SK-N-SH treated with all-trans-retinoic acid at 6 μM for 48 hours (cell line): ENCODE data around the gene ORM1.
"Not testable (repeated sequence)": the region's sequence is repeated elsewhere in the genome, so short reads cannot be mapped to it uniquely, and the experiment has no call there.

ENCODE experiments used
- ATAC-seq: fragments of 200-7000 bp; cut with Tn5 transposase; 3 replicates; pipeline ENCODE4 v1.9.1; 2020; ENCODE audit warnings: mild to moderate bottlenecking, moderate library complexity
- BACH2 ChIP-seq: fragments of 250-450 bp; sonication (Bioruptor Pico); IDR thresholded peaks from 2 replicates; pipeline ENCODE4 v1.9.0; 2021; ENCODE audit warnings: mild to moderate bottlenecking, borderline replicate concordance
- CSDC2 ChIP-seq: fragments of 250-450 bp; sonication (Bioruptor Pico); IDR thresholded peaks from 2 replicates; pipeline ENCODE4 v1.5.0; 2020; ENCODE audit warnings: mild to moderate bottlenecking, moderate library complexity
- CSRNP3 ChIP-seq: fragments of 250-450 bp; sonication (Bioruptor Pico); IDR thresholded peaks from 2 replicates; pipeline ENCODE4 v1.5.1; 2021; ENCODE audit warnings: mild to moderate bottlenecking, moderate library complexity
- ESRRG ChIP-seq: fragments of 250-450 bp; sonication (Bioruptor Pico); IDR thresholded peaks from 2 replicates; pipeline ENCODE4 v1.6.1; 2021; ENCODE audit warnings: mild to moderate bottlenecking
- ISL1 ChIP-seq: fragments of 250-450 bp; sonication (Bioruptor Pico); IDR thresholded peaks from 2 replicates; pipeline ENCODE4 v2.1.2; 2022; ENCODE audit warnings: mild to moderate bottlenecking, moderate library complexity
- OSR1 ChIP-seq: fragments of 250-450 bp; sonication (Bioruptor Pico); IDR thresholded peaks from 2 replicates; pipeline ENCODE4 v1.8.0; 2022; ENCODE audit warnings: moderate library complexity, mild to moderate bottlenecking, inconsistent platforms
- PATZ1 ChIP-seq: fragments of 250-450 bp; sonication (Bioruptor Pico); IDR thresholded peaks from 2 replicates; pipeline ENCODE4 v1.8.0; 2020; ENCODE audit warnings: mild to moderate bottlenecking, moderate library complexity, borderline replicate concordance
- POU6F1 ChIP-seq: fragments of 250-450 bp; sonication (Bioruptor Pico); IDR thresholded peaks from 2 replicates; pipeline ENCODE4 v1.8.0; 2021; ENCODE audit warnings: low read depth, mild to moderate bottlenecking, moderate library complexity, borderline replicate concordance
- PPARA ChIP-seq: fragments of 250-450 bp; sonication (Bioruptor Pico); IDR thresholded peaks from 2 replicates; pipeline ENCODE4 v1.5.0; 2020; ENCODE audit warnings: mild to moderate bottlenecking, borderline replicate concordance
- RARB ChIP-seq: fragments of 250-450 bp; sonication (Bioruptor Pico); IDR thresholded peaks from 2 replicates; pipeline ENCODE4 v1.8.0; 2021; ENCODE audit warnings: mild to moderate bottlenecking, moderate library complexity
- SNAI2 ChIP-seq: fragments of 250-450 bp; sonication (Bioruptor Pico); IDR thresholded peaks from 2 replicates; pipeline ENCODE4 v1.5.0; 2020; ENCODE audit warnings: mild to moderate bottlenecking, moderate library complexity
- TCF4 ChIP-seq: fragments of 250-450 bp; sonication (Bioruptor Pico); IDR thresholded peaks from 2 replicates; pipeline ENCODE4 v1.8.0; 2021; ENCODE audit warnings: mild to moderate bottlenecking, moderate library complexity, borderline replicate concordance
- TOX ChIP-seq: fragments of 250-450 bp; sonication (Bioruptor Pico); IDR thresholded peaks from 2 replicates; pipeline ENCODE4 v1.8.0; 2021; ENCODE audit warnings: mild to moderate bottlenecking, moderate library complexity, borderline replicate concordance
- TSHZ2 ChIP-seq: fragments of 250-450 bp; sonication (Bioruptor Pico); IDR thresholded peaks from 2 replicates; pipeline ENCODE4 v1.5.0; 2020; ENCODE audit warnings: mild to moderate bottlenecking, moderate library complexity
- ZC3H10 ChIP-seq: fragments of 250-450 bp; sonication (Bioruptor Pico); IDR thresholded peaks from 2 replicates; pipeline ENCODE4 v1.5.1; 2021; ENCODE audit warnings: mild to moderate bottlenecking, moderate library complexity
- ZFP3 ChIP-seq: fragments of 250-450 bp; sonication (Bioruptor Pico); IDR thresholded peaks from 2 replicates; pipeline ENCODE4 v1.5.0; 2020; ENCODE audit warnings: mild to moderate bottlenecking, moderate library complexity
- ZNF70 ChIP-seq: fragments of 450-650 bp; formaldehyde crosslinking; IDR thresholded peaks from 2 replicates; pipeline ENCODE4 v1.5.0; 2020; ENCODE audit warnings: mild to moderate bottlenecking, moderate library complexity
- ZNF8 ChIP-seq: fragments of 450-650 bp; formaldehyde crosslinking; IDR thresholded peaks from 2 replicates; pipeline ENCODE4 v1.5.0; 2020; ENCODE audit warnings: mild to moderate bottlenecking, moderate library complexity

Gene ORM1

GRCh38 chr9:114322831-114323531 lies at the start of gene ORM1:
Gene ORM1, plus strand, starts transcription at chr9:114323098. Its CDS starts 36 bp downstream, at chr9:114323134.
- ATAC-seq = not testable (repeated sequence)

GRCh38 chr9:114273461-114273881 lies 49.4 kb upstream of the ORM1 start:
- no peak for ATAC-seq
- TF ChIP-seq CSDC2 (CRISPR knock-in tag) (no peak), ZNF8 (CRISPR knock-in tag) (no peak), ZFP3 (CRISPR knock-in tag) (no peak), CSRNP3 (CRISPR knock-in tag) (no peak), OSR1 (CRISPR knock-in tag) (no peak), TCF4 (CRISPR knock-in tag) (no peak), TSHZ2 (CRISPR knock-in tag) (no peak)
- TF ChIP-seq, all 23 proteins: peak for 0

GRCh38 chr9:114274217-114274616 lies 48.7 kb upstream of the ORM1 start:
- no peak for ATAC-seq
- no peak for TF ChIP-seq CSDC2 (CRISPR knock-in tag)
- TF ChIP-seq ISL1 = no peak
- no peak for TF ChIP-seq TCF4 (CRISPR knock-in tag)
- no peak for TF ChIP-seq ZFP3 (CRISPR knock-in tag)
- TF ChIP-seq ZNF70 = no peak
- no peak for TF ChIP-seq RARB (CRISPR knock-in tag)
- TF ChIP-seq PPARA (CRISPR knock-in tag) = no peak
- TF ChIP-seq SNAI2 = no peak
- no peak for TF ChIP-seq ZC3H10 (CRISPR knock-in tag)
- no peak for TF ChIP-seq TOX (CRISPR knock-in tag)
- TF ChIP-seq ESRRG (CRISPR knock-in tag) = no peak
- TF ChIP-seq PATZ1 (CRISPR knock-in tag) = no peak
- no peak for TF ChIP-seq TSHZ2 (CRISPR knock-in tag)
- TF ChIP-seq BACH2 (CRISPR knock-in tag) = no peak
- no peak for TF ChIP-seq POU6F1 (CRISPR knock-in tag)
